ENCODE results near the gene SPPL2C.

SPPL2C gene

GRCh38 chr17:45828582-45829133, 16.0 kb upstream of the SPPL2C start:
- no peak for DNase-seq

GRCh38 chr17:45833920-45834319, 10.8 kb upstream of the SPPL2C start:
- no peak for DNase-seq

GRCh38 chr17:45834471-45835396, 9.9 kb upstream of the SPPL2C start:
- no peak for DNase-seq

GRCh38 chr17:45835481-45835880, 9.2 kb upstream of the SPPL2C start:
- DNase-seq: no peak

- DNase-seq: no peak
Measured at GRCh38 chr17:45836047-45837044, 8.3 kb upstream of the SPPL2C start.

GRCh38 chr17:45837187-45837586, 7.5 kb upstream of the SPPL2C start:
- no peak for DNase-seq

GRCh38 chr17:45837603-45838002, 7.1 kb upstream of the SPPL2C start:
- DNase-seq: no peak

- no peak for DNase-seq
Measured at GRCh38 chr17:45838751-45839295, 5.9 kb upstream of the SPPL2C start.

GRCh38 chr17:45839442-45839841, 5.2 kb upstream of the SPPL2C start:
- no peak for DNase-seq

GRCh38 chr17:45841186-45841585, 3.5 kb upstream of the SPPL2C start:
- no peak for DNase-seq

- DNase-seq: no peak
Measured at GRCh38 chr17:45841883-45842525, 2.7 kb upstream of the SPPL2C start.

- DNase-seq: no peak
Measured at GRCh38 chr17:45843722-45844121, 959 bp upstream of the SPPL2C start.

GRCh38 chr17:45845376-45846185, 900 bp downstream of the SPPL2C start:
- no peak for DNase-seq

- no peak for DNase-seq
Measured at GRCh38 chr17:45846223-45846622, 1.5 kb downstream of the SPPL2C start.

GRCh38 chr17:45846646-45847045, 2.0 kb downstream of the SPPL2C start:
- DNase-seq: no peak

GRCh38 chr17:45847101-45847500, 2.4 kb downstream of the SPPL2C start:
- DNase-seq: no peak

- DNase-seq: no peak
Measured at GRCh38 chr17:45847747-45848146, 3.1 kb downstream of the SPPL2C start.

- DNase-seq: no peak
Measured at GRCh38 chr17:45848405-45848804, 3.7 kb downstream of the SPPL2C start.

GRCh38 chr17:45848868-45849535, 4.3 kb downstream of the SPPL2C start:
- DNase-seq: no peak

- no peak for DNase-seq
Measured at GRCh38 chr17:45849536-45849990, 4.9 kb downstream of the SPPL2C start.

GRCh38 chr17:45850011-45850410, 5.3 kb downstream of the SPPL2C start:
- DNase-seq: no peak
